Hematopoietic multipotent progenitor cell (in vitro differentiated cells): Measurements from ENCODE around the gene TMEM150A. TPM values are rescaled to one million over a fixed set of nuclear protein-coding genes. Genes with fewer than 3 reads are reported as not detected.

Experiments used
- small RNA-seq: library from RNA; depleted of rRNA; stranded (forward); fragments of <200 nt; gene quantifications from one replicate; pipeline ENCODE3, GENCODE V24; 2012
- total RNA-seq: library from RNA; depleted of rRNA; stranded (reverse); fragments of >200 nt; gene quantifications from one replicate; pipeline ENCODE4 v1.2.3, GENCODE V29; 2012

Gene TMEM150A
- total RNA-seq, 1 donor: 21.5 TPM

Small RNAs within 50 kb of the gene (small RNA-seq; reads per million reads assigned to genes)
- gene RN7SL126P: not detected

Other genes with a start within 250 kb of the TMEM150A start
- gene RETSAT, start 248.2 kb downstream of the TMEM150A start, total RNA-seq: 26.4 TPM
- 10.5 TPM for gene ELMOD3, start 247.9 kb downstream of the TMEM150A start, total RNA-seq
- 122 TPM for gene CAPG, start 192.3 kb downstream of the TMEM150A start, total RNA-seq
- not detected for gene SH2D6, start 184.0 kb downstream of the TMEM150A start, total RNA-seq
- 140 TPM for gene MAT2A, start 63.5 kb downstream of the TMEM150A start, total RNA-seq
- 20.7 TPM for gene GGCX, start 41.2 kb downstream of the TMEM150A start, total RNA-seq
- gene VAMP8, start 25.1 kb downstream of the TMEM150A start, total RNA-seq: 96.1 TPM
- gene VAMP5, start 18.3 kb downstream of the TMEM150A start, total RNA-seq: 38.0 TPM
- 145 TPM for gene RNF181, start 7.0 kb downstream of the TMEM150A start, total RNA-seq
- gene C2orf68, start 9.4 kb upstream of the TMEM150A start, total RNA-seq: 34.2 TPM
- 59.8 TPM for gene USP39, start 13.5 kb upstream of the TMEM150A start, total RNA-seq
- gene SFTPB, start 65.5 kb upstream of the TMEM150A start, total RNA-seq: not detected
- gene GNLY, start 91.7 kb upstream of the TMEM150A start, total RNA-seq: 0.27 TPM
- gene ATOH8, start 151.3 kb upstream of the TMEM150A start, total RNA-seq: under 0.01 TPM